NT2/D1 (cell line): Measurements from ENCODE around the gene SSH2.
"Not testable (repeated sequence)": the region's sequence is repeated elsewhere in the genome, so short reads cannot be mapped to it uniquely, and the experiment has no call there.

Experiments
- DNase-seq: peaks from one replicate; pipeline ENCODE4 v3.0.0-alpha.2; 2011; ENCODE audit warnings: low read depth, low spot score
- H3K27me3 ChIP-seq: 2 replicates; pipeline ENCODE4 v1.6.0; 2011; ENCODE audit warnings: mild to moderate bottlenecking; ENCODE audit not compliant: insufficient read length, insufficient read depth
- H3K36me3 ChIP-seq: 2 replicates; pipeline ENCODE4 v1.6.1; 2011; ENCODE audit warnings: mild to moderate bottlenecking, low read length, mixed read lengths; ENCODE audit not compliant: insufficient read depth, insufficient read length
- H3K4me1 ChIP-seq: 2 replicates; pipeline ENCODE4 v1.5.1; 2011; ENCODE audit not compliant: insufficient read depth, insufficient read length
- H3K4me3 ChIP-seq: 2 replicates; pipeline ENCODE4 v1.5.1; 2011; ENCODE audit warnings: low read depth; ENCODE audit not compliant: insufficient read length
- H3K9ac ChIP-seq: 2 replicates; pipeline ENCODE4 v1.6.0; 2011; ENCODE audit warnings: low read depth; ENCODE audit not compliant: insufficient read length
- H3K9me3 ChIP-seq: 2 replicates; pipeline ENCODE4 v1.5.1; 2011; ENCODE audit warnings: mild to moderate bottlenecking, low read length; ENCODE audit not compliant: insufficient read depth
- SUZ12 ChIP-seq: IDR thresholded peaks from 2 replicates; pipeline ENCODE4 v1.6.1; 2011; ENCODE audit not compliant: insufficient read length, insufficient read depth; ENCODE audit errors: extremely low read depth
- YY1 ChIP-seq: IDR thresholded peaks from 2 replicates; pipeline ENCODE4 v1.6.1; 2011; ENCODE audit not compliant: insufficient read length, insufficient read depth
- ZNF274 ChIP-seq: IDR thresholded peaks from 2 replicates; pipeline ENCODE4 v1.6.1; 2011; ENCODE audit warnings: mild to moderate bottlenecking, low read depth, low read length

SSH2 gene

DNA sequence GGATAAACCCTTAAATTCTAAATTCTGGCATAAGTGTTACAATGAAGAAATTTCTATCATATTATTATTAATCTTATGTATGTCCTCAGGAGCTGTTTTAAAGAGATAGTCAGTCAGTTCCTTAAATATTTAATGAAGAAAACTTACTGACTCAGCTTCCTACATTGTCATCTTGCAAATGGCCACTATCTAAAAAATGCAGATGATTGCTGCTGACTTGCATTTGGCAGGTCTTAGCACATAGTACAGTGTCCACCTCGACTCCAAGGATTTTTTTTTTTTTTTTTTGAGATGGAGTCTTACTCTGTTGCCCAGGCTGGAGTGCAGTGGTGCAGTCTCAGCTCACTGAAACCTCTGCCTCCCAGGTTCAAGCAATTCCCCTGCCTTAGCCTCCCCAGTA, 252.2 kb downstream of the SSH2 start:
- DNase-seq: no peak
- Histone ChIP-seq H3K4me1 (no peaks in the 10 kb centered on the region), H3K36me3 (no peaks in the 10 kb centered on the region), H3K27me3 (no peaks in the 10 kb centered on the region), H3K9ac (no peak overlapping the region), H3K9me3 (no peaks in the 10 kb centered on the region), H3K4me3 (no peak overlapping the region)
- no peak for TF ChIP-seq SUZ12
- TF ChIP-seq YY1: no peak
- TF ChIP-seq ZNF274: no peak

DNA sequence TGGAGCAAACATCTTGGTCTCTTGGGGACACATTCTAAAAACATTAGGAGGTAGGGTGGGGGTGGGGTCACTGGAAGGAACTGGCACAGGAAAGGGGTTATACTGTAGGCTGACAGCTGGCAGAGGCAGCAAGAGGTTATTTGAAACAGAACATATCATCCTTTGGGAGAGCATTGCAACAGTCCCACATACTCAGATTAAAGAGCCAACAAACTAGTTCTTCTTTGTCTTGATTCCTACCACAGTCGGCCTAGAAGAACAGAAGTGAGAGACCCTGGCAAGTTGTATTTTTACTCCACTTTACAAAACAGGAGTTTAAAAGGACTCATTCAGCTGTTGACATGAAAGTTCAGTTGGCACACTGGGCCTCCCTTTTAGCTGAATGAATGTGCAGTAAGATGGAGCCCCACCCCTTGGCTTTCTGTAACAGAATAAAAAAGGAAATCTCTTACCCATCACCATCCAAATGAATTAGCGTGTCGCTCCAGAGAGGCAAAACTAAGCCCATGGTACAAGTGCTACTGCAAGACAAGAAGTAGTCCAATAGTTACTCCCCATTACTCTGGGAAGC, 252.7 kb downstream of the SSH2 start:
- Histone ChIP-seq H3K9ac (no peak overlapping the region), H3K9me3 (no peaks in the 10 kb centered on the region), H3K36me3 (no peaks in the 10 kb centered on the region), H3K4me3 (no peak overlapping the region), H3K27me3 (no peaks in the 10 kb centered on the region), H3K4me1 (no peaks in the 10 kb centered on the region)
- no peak for DNase-seq
- TF ChIP-seq YY1 (no peak), SUZ12 (no peak), ZNF274 (no peak)

DNA sequence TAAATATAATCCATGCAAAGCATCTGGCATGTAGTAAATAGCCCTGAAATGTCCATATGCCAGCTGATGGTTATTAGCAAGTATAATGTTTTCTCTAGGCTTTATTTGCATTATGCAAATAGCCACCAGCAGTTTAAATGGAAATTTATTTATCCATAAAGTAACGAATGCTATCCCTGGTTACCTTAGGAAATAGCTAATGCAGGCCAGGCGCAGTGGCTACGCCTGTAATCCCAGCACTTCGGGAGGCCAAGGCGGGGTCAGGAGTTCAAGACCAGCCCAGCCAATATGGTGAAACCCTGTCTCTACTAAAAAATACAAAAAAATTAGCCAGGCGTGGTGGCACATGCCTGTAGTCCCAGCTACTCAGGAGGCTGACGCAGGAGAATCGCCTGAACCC, 254.1 kb downstream of the SSH2 start:
- not testable (repeated sequence) for H3K36me3 ChIP-seq, H3K9ac ChIP-seq, H3K4me3 ChIP-seq, DNase-seq, H3K4me1 ChIP-seq, H3K9me3 ChIP-seq, H3K27me3 ChIP-seq

DNA sequence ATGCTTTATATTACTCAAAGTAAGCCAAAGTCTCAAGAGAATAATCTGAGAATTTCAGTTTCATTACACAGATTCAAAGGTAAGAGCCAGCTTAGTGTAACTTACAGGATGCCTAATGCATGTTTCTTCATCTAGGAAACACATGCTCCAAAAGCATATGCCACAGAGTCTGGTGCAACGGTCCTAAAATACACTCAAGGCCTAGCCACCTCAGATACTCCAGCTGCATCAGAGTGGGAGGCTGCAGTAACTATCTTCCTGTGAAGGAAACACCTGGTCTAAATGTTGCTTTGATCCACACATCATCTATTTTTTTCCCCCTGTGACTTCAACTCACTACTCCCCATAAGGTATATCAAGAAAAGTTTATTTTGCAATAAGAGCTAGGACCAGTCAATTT, 255.7 kb downstream of the SSH2 start:
- Histone ChIP-seq H3K36me3 (peaks cover 3% of the 10 kb centered on the region), H3K27me3 (no peaks in the 10 kb centered on the region), H3K4me1 (no peaks in the 10 kb centered on the region), H3K9me3 (no peaks in the 10 kb centered on the region), H3K4me3 (no peak overlapping the region), H3K9ac (no peak overlapping the region)
- no peak for DNase-seq
- no peak for TF ChIP-seq SUZ12

DNA sequence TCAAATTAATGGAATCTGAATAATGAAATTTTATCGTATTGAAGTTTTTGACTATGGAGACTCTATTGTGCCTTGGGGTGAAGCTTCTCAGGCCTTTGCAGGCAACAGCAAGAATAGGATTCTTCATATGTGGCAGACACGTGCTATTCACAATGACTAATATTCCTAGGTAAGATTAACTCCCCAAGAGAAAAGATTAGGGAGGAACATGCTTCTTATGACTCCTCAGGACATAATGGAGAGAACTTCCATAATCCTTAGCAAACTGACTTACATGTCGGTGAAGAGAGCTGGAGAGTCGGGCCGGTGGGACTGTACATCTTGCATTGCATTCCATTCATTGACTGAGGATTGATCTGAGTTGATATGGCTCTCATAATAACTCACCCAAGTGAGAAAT, 258.4 kb downstream of the SSH2 start:
- no peak for TF ChIP-seq SUZ12
- TF ChIP-seq ZNF274: no peak
- no peak for TF ChIP-seq YY1

DNA sequence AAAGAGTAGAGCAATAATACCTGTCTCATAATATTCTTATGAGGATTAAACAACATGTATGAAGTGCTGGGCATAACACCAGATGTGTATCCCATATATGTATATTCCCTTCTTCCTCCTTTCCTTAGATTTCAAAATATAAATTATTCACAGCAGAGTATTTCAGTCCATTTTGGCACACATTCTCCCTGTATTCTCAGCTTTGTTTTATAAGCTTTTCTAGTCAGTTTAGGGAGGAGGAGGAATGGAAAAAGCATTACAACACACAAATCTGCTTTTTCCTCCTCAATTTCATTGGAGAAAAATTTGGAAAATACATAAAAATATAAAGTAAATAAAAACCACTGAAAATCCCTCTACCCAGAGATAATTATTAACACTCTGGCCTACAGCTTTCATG, 260.8 kb downstream of the SSH2 start:
- Histone ChIP-seq H3K9ac (no peak overlapping the region), H3K4me3 (no peak overlapping the region), H3K36me3 (peaks cover 12% of the 10 kb centered on the region), H3K27me3 (no peaks in the 10 kb centered on the region), H3K4me1 (no peaks in the 10 kb centered on the region), H3K9me3 (no peaks in the 10 kb centered on the region)
- TF ChIP-seq ZNF274: no peak
- TF ChIP-seq YY1: no peak
- no peak for TF ChIP-seq SUZ12
- no peak for DNase-seq

More for the DNA sequence above, 258.4 kb downstream of the SSH2 start:
- Histone ChIP-seq H3K4me1 (no peaks in the 10 kb centered on the region), H3K9ac (no peak overlapping the region), H3K27me3 (no peaks in the 10 kb centered on the region), H3K9me3 (no peaks in the 10 kb centered on the region), H3K36me3 (peaks cover 10% of the 10 kb centered on the region), H3K4me3 (no peak overlapping the region)
- DNase-seq: no peak

DNA sequence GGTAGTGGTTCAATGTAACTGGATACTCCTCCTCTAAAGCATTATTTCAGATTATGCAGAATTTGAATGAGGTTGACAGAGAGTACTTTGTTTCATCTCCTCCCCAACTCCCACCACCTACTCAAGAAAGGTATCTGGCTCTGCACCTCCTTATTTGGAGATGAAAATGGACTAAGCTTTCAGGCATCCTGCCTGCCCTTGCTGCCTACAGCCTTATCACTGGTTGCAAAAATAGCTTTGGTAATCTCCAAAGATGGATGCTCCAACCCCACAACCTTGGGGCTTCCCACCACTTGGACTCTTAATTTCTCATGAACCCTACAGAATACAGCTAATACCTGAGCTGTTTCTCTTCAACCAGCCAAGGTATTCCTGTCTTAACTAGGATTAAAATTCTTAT, 262.1 kb downstream of the SSH2 start:
- Histone ChIP-seq H3K36me3 (peaks cover 12% of the 10 kb centered on the region), H3K4me1 (no peaks in the 10 kb centered on the region), H3K27me3 (no peaks in the 10 kb centered on the region), H3K9me3 (no peaks in the 10 kb centered on the region), H3K9ac (no peak overlapping the region), H3K4me3 (no peak overlapping the region)
- no peak for TF ChIP-seq ZNF274
- no peak for DNase-seq

DNA sequence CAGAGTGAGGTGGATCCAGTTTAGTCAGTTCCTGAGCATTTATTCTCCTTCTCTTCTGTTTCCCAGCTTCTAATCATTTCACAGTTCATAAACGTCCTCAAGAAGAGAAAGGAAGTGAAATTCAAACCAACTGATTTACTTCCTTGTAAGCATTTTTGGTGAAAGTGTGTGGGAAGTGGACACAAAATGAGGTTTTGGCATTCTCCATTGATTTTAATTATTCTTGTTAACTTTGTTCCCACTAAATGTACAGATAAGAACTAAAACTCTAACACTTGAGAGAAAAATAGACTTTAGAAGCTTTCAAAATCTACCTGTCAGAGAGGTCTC, 264.6 kb downstream of the SSH2 start:
- no peak overlapping the region for H3K9ac ChIP-seq
- no peak for DNase-seq

More for the DNA sequence above, 264.6 kb downstream of the SSH2 start:
- H3K4me3 ChIP-seq: no peak overlapping the region
- TF ChIP-seq ZNF274: no peak
- no peak for TF ChIP-seq SUZ12
- no peak for TF ChIP-seq YY1
- H3K4me1 ChIP-seq: no peaks in the 10 kb centered on the region
- H3K36me3 ChIP-seq: peaks cover 9% of the 10 kb centered on the region
- H3K27me3 ChIP-seq: no peaks in the 10 kb centered on the region
- no peaks in the 10 kb centered on the region for H3K9me3 ChIP-seq
